HepG2 (cell line): ENCODE measurements around the gene ITGB7. TPM values are rescaled to one million over a fixed set of nuclear protein-coding genes. Genes with fewer than 3 reads are reported as not detected.

Experiments
- ATAC-seq: fragments of 200-7000 bp; cut with Tn5 transposase; 3 replicates; pipeline ENCODE4 v1.9.1; 2020; ENCODE audit warnings: mild to moderate bottlenecking, moderate library complexity
- BruUV-seq: library from RNA; stranded (reverse); fragments of 400-500 nt; replicated peaks from 2 replicates; lab custom pipeline; 2021; lab: Mats Ljungman, UMichigan
- CTCF ChIA-PET: fragments of 300-600 bp; formaldehyde crosslinking; extraction: SDS; loops from one replicate; lab custom pipeline; 2021; ENCODE audit warnings: low total read pairs, inconsistent platforms, low intra/inter-chr PET ratio; lab: Yijun Ruan, JAX
- POLR2A ChIA-PET: fragments of 350-600 bp; sonication (Branson Sonifier 250); formaldehyde crosslinking; loops from one replicate; lab custom pipeline; 2020; ENCODE audit warnings: antibody characterized with exemption, inconsistent platforms; lab: Yijun Ruan, JAX
- DNase-seq: peaks from one replicate; pipeline ENCODE4 v3.0.0-alpha.2; 2015; ENCODE audit warnings: low spot score
- FAIRE-seq: peaks from 3 replicates; lab custom pipeline; 2011; peaks lifted over from hg19 to GRCh38; lab: Jason Lieb, UNC
- H2AFZ ChIP-seq: one replicate; pipeline ENCODE4 v1.6.1; 2011; ENCODE audit warnings: low read length, inconsistent platforms
- H3K27ac ChIP-seq: fragments of 300-600 bp; 3 replicates; pipeline ENCODE4 v1.8.0; 2011; ENCODE audit warnings: mixed run types, mild to moderate bottlenecking, mixed read lengths, low read length, inconsistent platforms; ENCODE audit not compliant: insufficient read depth; ENCODE audit errors: extremely low read length
- H3K27me3 ChIP-seq, 2 experiments: fragments of 200-600 bp in 1 of 2; 2 replicates in 1 of 2; 3 replicates in 1 of 2; pipeline versions ENCODE4 v1.6.0 to v1.8.0; 2011; ENCODE audit warnings: low read length in 2 of 2, mild to moderate bottlenecking in 2 of 2, moderate library complexity in 2 of 2, inconsistent platforms in 1 of 2; ENCODE audit not compliant: insufficient read depth in 2 of 2, control insufficient read depth in 1 of 2
- H3K36me3 ChIP-seq, 2 experiments: fragments of 200-600 bp in 1 of 2; replicated peaks in 1 of 2; 2 replicates in 1 of 2; 3 replicates in 1 of 2; pipeline versions ENCODE4 v1.5.1 to v1.8.0; 2011; ENCODE audit warnings: low read length in 2 of 2, inconsistent platforms in 1 of 2; ENCODE audit not compliant: insufficient read depth in 2 of 2, control insufficient read depth in 1 of 2
- H3K4me1 ChIP-seq: 2 replicates; pipeline ENCODE4 v1.5.1; 2012; ENCODE audit warnings: low read length, inconsistent platforms; ENCODE audit not compliant: insufficient read depth
- H3K4me2 ChIP-seq: 2 replicates; pipeline ENCODE4 v1.6.0; 2011; ENCODE audit warnings: low read depth, low read length, inconsistent platforms
- H3K4me3 ChIP-seq, 3 experiments: fragments of 200-600 bp in 1 of 3; sonication (generic), shearing (Covaris generic) in 1 of 3; replicated peaks in 1 of 3; 2 replicates each; pipeline ENCODE4 v1.5.1; 2011 to 2016; ENCODE audit warnings: low read length in 3 of 3, inconsistent platforms in 2 of 3, low read depth in 2 of 3, mild to moderate bottlenecking in 2 of 3, control low read depth in 1 of 3, mixed read lengths in 1 of 3; ENCODE audit not compliant: insufficient read depth in 1 of 3
- H3K79me2 ChIP-seq: one replicate; pipeline ENCODE4 v1.6.1; 2011; ENCODE audit warnings: low read length, inconsistent platforms; ENCODE audit not compliant: insufficient read depth
- H3K9ac ChIP-seq: 2 replicates; pipeline ENCODE4 v1.6.0; 2011; ENCODE audit warnings: mild to moderate bottlenecking, low read depth, low read length, inconsistent platforms; ENCODE audit not compliant: insufficient read depth
- H3K9me3 ChIP-seq: 2 replicates; pipeline ENCODE4 v1.5.1; 2012; ENCODE audit warnings: mild to moderate bottlenecking, low read length
- H4K20me1 ChIP-seq: 2 replicates; pipeline ENCODE4 v1.6.0; 2011; ENCODE audit warnings: inconsistent platforms, mild to moderate bottlenecking, low read length, moderate library complexity; ENCODE audit not compliant: insufficient read depth
- KAT8 ChIP-seq: IDR thresholded peaks from 2 replicates; pipeline ENCODE4 v1.6.1; 2016; ENCODE audit warnings: missing genetic modification reagents, missing compliant biosample characterization
- KIAA2018 ChIP-seq: sonication (generic); formaldehyde crosslinking; IDR thresholded peaks from 2 replicates; pipeline ENCODE4 v1.5.0; 2020; ENCODE audit warnings: mild to moderate bottlenecking, missing genetic modification reagents, borderline replicate concordance
- MED8 ChIP-seq: sonication (generic); formaldehyde crosslinking; IDR thresholded peaks from 2 replicates; pipeline ENCODE4 v1.8.1; 2023; ENCODE audit warnings: mild to moderate bottlenecking, missing genetic modification reagents; ENCODE audit not compliant: insufficient replicate concordance
- NCOA2 ChIP-seq: sonication (generic); formaldehyde crosslinking; IDR thresholded peaks from 2 replicates; pipeline ENCODE4 v1.8.0; 2022; ENCODE audit warnings: inconsistent platforms
- RXRB ChIP-seq: IDR thresholded peaks from 2 replicates; pipeline ENCODE4 v1.6.1; 2016; ENCODE audit warnings: borderline replicate concordance, missing genetic modification reagents, missing compliant biosample characterization
- SUZ12 ChIP-seq: fragments of 150-350 bp; IDR thresholded peaks from 2 replicates; pipeline ENCODE4 v1.6.1; 2014; ENCODE audit warnings: low read depth, low read length
- XRCC5 ChIP-seq: fragments of 200-400 bp; formaldehyde crosslinking; optimal IDR thresholded peaks from 2 replicates; pipeline ENCODE3; 2017; ENCODE audit warnings: mild to moderate bottlenecking, low read length
- ZNF431 ChIP-seq: sonication (generic); formaldehyde crosslinking; IDR thresholded peaks from 2 replicates; pipeline ENCODE4 v1.9.0; 2022; ENCODE audit warnings: missing genetic modification reagents, low read depth, mild to moderate bottlenecking, borderline replicate concordance
- ZNF616 ChIP-seq: sonication (generic); formaldehyde crosslinking; IDR thresholded peaks from 2 replicates; pipeline ENCODE4 v1.5.0; 2020; ENCODE audit warnings: low read depth, mild to moderate bottlenecking, missing genetic modification reagents
- ZNF687 ChIP-seq: sonication (generic); formaldehyde crosslinking; IDR thresholded peaks from 2 replicates; pipeline ENCODE4 v1.5.1; 2020; ENCODE audit warnings: mild to moderate bottlenecking, missing genetic modification reagents, moderate library complexity
- WGBS: methylation state at CpG from one replicate; pipeline ENCODE4 v1.1.6; 2017; ENCODE audit warnings: low lambda C conversion rate; 5-methylcytosine and 5-hydroxymethylcytosine counted together
- in situ Hi-C: cut with HindIII; loops from 2 replicates; pipeline ENCODE4 v1.10.0; 2017; ENCODE audit warnings: low pct_unique_long_range_greater_than_20kb; ENCODE audit not compliant: extremely low pct_ligation_motif_present
- intact Hi-C: fragments of 100-400 bp; cut with micrococcal nuclease; formaldehyde crosslinking; loops from one replicate; pipeline ENCODE4 v1.10.0; 2022; ENCODE audit not compliant: unreplicated experiment
- polyA plus RNA-seq, 8 experiments: library from polyadenylated mRNA; depleted of rRNA in 3 of 8; stranded (reverse) in 7 of 8; unstranded in 1 of 8; fragments of >200 nt; fragmentation: Illumina TruSeq in 4 of 8; extraction: Trizol in 4 of 8; gene quantifications; 2 replicates each; pipeline versions ENCODE4 v1.2.1 to v1.2.3, GENCODE V29; 2011 to 2016; ENCODE audit warnings: low read depth in 4 of 8, missing spikeins in 1 of 8, mixed read lengths in 1 of 8; ENCODE audit not compliant: insufficient read depth in 1 of 8
- total RNA-seq, 5 experiments: library from RNA; depleted of rRNA; stranded (reverse); fragments of >200 nt; fragmentation: Illumina TruSeq; extraction: Trizol; gene quantifications; 2 replicates each; pipeline ENCODE4 v1.2.3, GENCODE V29; 2016; ENCODE audit warnings: low read depth in 1 of 5

ITGB7 gene
- total and polyA plus RNA-seq, 2 of the 13 experiments (the other 11 are each of a cell fraction or from before 2014, with no cell fraction given) = 0.16 to 0.18 TPM

GRCh38 chr12:53214221-53214620, 7.2 kb upstream of the ITGB7 start (continued):
- no peak for TF ChIP-seq ZNF616 (CRISPR knock-in tag)
- no peak for TF ChIP-seq KAT8 (CRISPR knock-in tag)
- no peak for TF ChIP-seq SUZ12
- TF ChIP-seq ZNF431 (CRISPR knock-in tag) = no peak

GRCh38 chr12:53213348-53213747, 6.3 kb upstream of the ITGB7 start:
- CTCF ChIA-PET = interaction anchor here (0.7 to 4.4 kb wide), 4 partner anchors 38 to 132 kb away, joined by 4 to 66 read pairs (median 13); partner anchors contain the start of gene ESPL1
- H3K27ac ChIP-seq = no peak overlapping the region
- TF ChIP-seq XRCC5 = peak; percentile 53
- TF ChIP-seq ZNF687 (CRISPR knock-in tag) = peak; percentile 65
- 0 out of 2 replicates have a peak, but pooled peaks have one; percentile 23 for TF ChIP-seq RXRB (CRISPR knock-in tag)
- TF ChIP-seq KIAA2018 (CRISPR knock-in tag) = no peak
- no peak for TF ChIP-seq NCOA2 (CRISPR knock-in tag)
- no peak for TF ChIP-seq MED8 (CRISPR knock-in tag)

More at GRCh38 chr12:53213348-53213747, 6.3 kb upstream of the ITGB7 start:
- in situ Hi-C loops (loop anchor here (5.0 kb wide), 1 partner anchor 74 kb away; no protein-coding TSS in a partner anchor), intact Hi-C loops (loop anchor here (1.0 to 5.0 kb wide), 3 partner anchors 39 to 74 kb away; partner anchors contain the start of gene ESPL1)
- Histone ChIP-seq H3K9ac (no peak overlapping the region), H3K4me2 (no peak overlapping the region), H3K9me3 (no peaks in the 10 kb centered on the region), H3K79me2 (no peaks in the 10 kb centered on the region), H3K4me3 (no peak overlapping the region), H2AFZ (no peak overlapping the region), H3K27me3 (no peaks in the 10 kb centered on the region), H3K36me3 (no peaks in the 10 kb centered on the region; a peak in 1 of 5 replicates), H4K20me1 (no peaks in the 10 kb centered on the region), H3K4me1 (peaks cover 54% of the 10 kb centered on the region)
- DNase-seq (peak; percentile 59), ATAC-seq (peak; percentile 89), FAIRE-seq (peak; percentile 50)
- BruUV-seq = no TSS peak
- POLR2A ChIA-PET = interaction anchor here (0.7 to 2.0 kb wide), 2 partner anchors 82 to 108 kb away, joined by 3 to 8 read pairs; partner anchors contain the start of genes AAAS and PFDN5
- 8% methylated on average over 13 of the region's 14 CpGs for WGBS
